ENCODE measurements around the gene CLEC20A.

The CLEC20A gene

DNA sequence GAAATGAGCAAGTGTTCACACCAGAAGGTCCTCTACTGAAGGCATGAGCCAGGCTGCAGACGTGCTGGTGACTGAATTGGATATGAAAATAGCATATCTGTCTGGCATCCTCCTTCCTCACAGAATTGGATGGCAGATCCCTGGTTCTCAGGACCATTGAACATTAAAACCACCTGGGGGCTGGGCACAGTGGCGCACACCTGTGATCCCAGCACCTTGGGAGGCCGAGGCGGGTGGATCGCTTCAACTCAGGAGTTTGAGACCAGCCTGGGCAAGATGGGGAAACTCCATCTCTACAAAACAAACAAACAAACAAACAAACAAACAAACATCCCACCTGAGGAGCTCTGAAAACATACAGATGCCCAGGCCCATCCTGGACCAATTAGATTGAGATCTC is 39.6 kb upstream of the CLEC20A start:
- no CpG with 5 or more reads among the region's 5 CpGs for WGBS, 2 donors (ENCODE audit: extremely low coverage in 2 of 2, insufficient read length in 2 of 2, insufficient replicate concordance in 1 of 2)
- no peak overlapping the region for H2BK5ac ChIP-seq (ENCODE audit: low read length)
- no peak overlapping the region for H3K18ac ChIP-seq (ENCODE audit: low read length)
- H3K14ac ChIP-seq (ENCODE audit: low read length), result no peak overlapping the region
- H3K4me3 ChIP-seq (ENCODE audit: low read length in 2 of 2), result no peak overlapping the region
- H3K4ac ChIP-seq (ENCODE audit: low read length), result no peak overlapping the region
- peaks cover 0 to 21% (median 0%) of the 10 kb centered on the region in 3 experiments for H3K27me3 ChIP-seq (ENCODE audit: control insufficient read depth in 3 of 3, insufficient read depth in 3 of 3, low read depth in 1 of 3, low read length in 3 of 3)
- H2BK120ac ChIP-seq (ENCODE audit: low read depth, low read length), result no peak overlapping the region
- no peaks in the 10 kb centered on the region for H3K9me3 ChIP-seq (replicated peaks in 1 of 2; ENCODE audit: control insufficient read depth in 2 of 2, insufficient read depth in 1 of 2, low read depth in 1 of 2, low read length in 2 of 2)
- H3K4me2 ChIP-seq (ENCODE audit: insufficient read depth, low read length, poor library complexity, severe bottlenecking), result no peak overlapping the region
- H2BK12ac ChIP-seq (ENCODE audit: low read length), result no peak overlapping the region
- H2AK5ac ChIP-seq (ENCODE audit: low read depth, low read length), result no peak overlapping the region
- peaks cover 0 to 3% of the 10 kb centered on the region in 2 donors for H3K4me1 ChIP-seq (ENCODE audit: control insufficient read depth in 2 of 2, insufficient read depth in 1 of 2, low read depth in 1 of 2, low read length in 2 of 2)
- no peak overlapping the region for H4K8ac ChIP-seq (ENCODE audit: low read depth, low read length)
- no peak overlapping the region for H4K91ac ChIP-seq (ENCODE audit: low read depth, low read length, poor library complexity)
- no peak overlapping the region for H2AFZ ChIP-seq (ENCODE audit: low read length)
- no peaks in the 10 kb centered on the region for H3K36me3 ChIP-seq (replicated peaks in 1 of 2; ENCODE audit: control insufficient read depth in 2 of 2, insufficient read depth in 2 of 2, low read length in 2 of 2)
- no peaks in the 10 kb centered on the region for H3K79me1 ChIP-seq (ENCODE audit: low read depth, low read length)
- no peak overlapping the region for H2BK15ac ChIP-seq (ENCODE audit: low read length)
- no peak overlapping the region for H3K27ac ChIP-seq (replicated peaks; ENCODE audit: low read length)
- DNase-seq (ENCODE audit: low spot score), result no peak
- no peak overlapping the region for H3K23ac ChIP-seq (ENCODE audit: low read depth, low read length, poor library complexity)
- no peak overlapping the region for H3K9ac ChIP-seq (ENCODE audit: low read depth, low read length, poor library complexity)

- Histone ChIP-seq H2AFZ (ENCODE audit: low read length) (no peak overlapping the region), H3K4me2 (ENCODE audit: insufficient read depth, low read length, poor library complexity, severe bottlenecking) (no peak overlapping the region), H3K36me3 (replicated peaks in 1 of 2; ENCODE audit: control insufficient read depth in 2 of 2, insufficient read depth in 2 of 2, low read length in 2 of 2) (no peaks in the 10 kb centered on the region), H3K9me3 (replicated peaks in 1 of 2; ENCODE audit: control insufficient read depth in 2 of 2, insufficient read depth in 1 of 2, low read depth in 1 of 2, low read length in 2 of 2) (no peaks in the 10 kb centered on the region), H2AK5ac (ENCODE audit: low read depth, low read length) (no peak overlapping the region), H4K8ac (ENCODE audit: low read depth, low read length) (no peak overlapping the region), H3K79me1 (ENCODE audit: low read depth, low read length) (no peaks in the 10 kb centered on the region), H3K4me1 (ENCODE audit: control insufficient read depth in 2 of 2, insufficient read depth in 1 of 2, low read depth in 1 of 2, low read length in 2 of 2) (peaks cover 0 to 3% of the 10 kb centered on the region in 2 donors), H3K27ac (replicated peaks; ENCODE audit: low read length) (no peak overlapping the region), H3K14ac (ENCODE audit: low read length) (no peak overlapping the region), H3K23ac (ENCODE audit: low read depth, low read length, poor library complexity) (no peak overlapping the region), H3K4ac (ENCODE audit: low read length) (no peak overlapping the region), H2BK12ac (ENCODE audit: low read length) (no peak overlapping the region), H3K18ac (ENCODE audit: low read length) (no peak overlapping the region), H3K9ac (ENCODE audit: low read depth, low read length, poor library complexity) (no peak overlapping the region), H3K27me3 (ENCODE audit: control insufficient read depth in 3 of 3, insufficient read depth in 3 of 3, low read depth in 1 of 3, low read length in 3 of 3) (peaks cover 0 to 28% (median 0%) of the 10 kb centered on the region in 3 experiments), H3K4me3 (ENCODE audit: low read length in 2 of 2) (no peak overlapping the region), H2BK5ac (ENCODE audit: low read length) (no peak overlapping the region), H2BK15ac (ENCODE audit: low read length) (no peak overlapping the region), H2BK120ac (ENCODE audit: low read depth, low read length) (no peak overlapping the region), H4K91ac (ENCODE audit: low read depth, low read length, poor library complexity) (no peak overlapping the region)
- DNase-seq (ENCODE audit: low spot score), result no peak
- WGBS, 2 donors (ENCODE audit: extremely low coverage in 2 of 2, insufficient read length in 2 of 2, insufficient replicate concordance in 1 of 2), result no CpG with 5 or more reads among the region's 9 CpGs
Measured at GRCh38 chr1:178534137-178534868, 37.5 kb upstream of the CLEC20A start.

GRCh38 chr1:178533121-178533946 is 36.6 kb upstream of the CLEC20A start:
- H2BK12ac ChIP-seq (ENCODE audit: low read length), result no peak overlapping the region
- no peak for DNase-seq (ENCODE audit: low spot score)

GRCh38 chr1:178532392-178532791 is 35.6 kb upstream of the CLEC20A start:
- WGBS, 2 donors (ENCODE audit: extremely low coverage in 2 of 2, insufficient read length in 2 of 2, insufficient replicate concordance in 1 of 2), result no CpG with 5 or more reads among the region's 13 CpGs

More at GRCh38 chr1:178533121-178533946, 36.6 kb upstream of the CLEC20A start:
- H3K9ac ChIP-seq (ENCODE audit: low read depth, low read length, poor library complexity), result no peak overlapping the region
- no CpG with 5 or more reads among the region's 9 CpGs for WGBS, 2 donors (ENCODE audit: extremely low coverage in 2 of 2, insufficient read length in 2 of 2, insufficient replicate concordance in 1 of 2)
- no peak overlapping the region for H2AFZ ChIP-seq (ENCODE audit: low read length)
- H3K4me1 ChIP-seq (ENCODE audit: control insufficient read depth in 2 of 2, insufficient read depth in 1 of 2, low read depth in 1 of 2, low read length in 2 of 2), result peaks cover 0 to 3% of the 10 kb centered on the region in 2 donors
- H3K79me1 ChIP-seq (ENCODE audit: low read depth, low read length), result no peaks in the 10 kb centered on the region
- peaks cover 0 to 28% (median 0%) of the 10 kb centered on the region in 3 experiments for H3K27me3 ChIP-seq (ENCODE audit: control insufficient read depth in 3 of 3, insufficient read depth in 3 of 3, low read depth in 1 of 3, low read length in 3 of 3)
- H3K4ac ChIP-seq (ENCODE audit: low read length), result no peak overlapping the region
- H4K8ac ChIP-seq (ENCODE audit: low read depth, low read length), result no peak overlapping the region
- no peak overlapping the region for H3K23ac ChIP-seq (ENCODE audit: low read depth, low read length, poor library complexity)
- H2AK5ac ChIP-seq (ENCODE audit: low read depth, low read length), result no peak overlapping the region
- no peak overlapping the region for H3K4me3 ChIP-seq (ENCODE audit: low read length in 2 of 2)
- no peak overlapping the region for H2BK15ac ChIP-seq (ENCODE audit: low read length)
- H2BK120ac ChIP-seq (ENCODE audit: low read depth, low read length), result no peak overlapping the region
- H4K91ac ChIP-seq (ENCODE audit: low read depth, low read length, poor library complexity), result no peak overlapping the region
- H3K9me3 ChIP-seq (replicated peaks in 1 of 2; ENCODE audit: control insufficient read depth in 2 of 2, insufficient read depth in 1 of 2, low read depth in 1 of 2, low read length in 2 of 2), result no peaks in the 10 kb centered on the region
- no peaks in the 10 kb centered on the region for H3K36me3 ChIP-seq (replicated peaks in 1 of 2; ENCODE audit: control insufficient read depth in 2 of 2, insufficient read depth in 2 of 2, low read length in 2 of 2)
- no peak overlapping the region for H3K14ac ChIP-seq (ENCODE audit: low read length)
- no peak overlapping the region for H2BK5ac ChIP-seq (ENCODE audit: low read length)
- H3K4me2 ChIP-seq (ENCODE audit: insufficient read depth, low read length, poor library complexity, severe bottlenecking), result no peak overlapping the region
- H3K18ac ChIP-seq (ENCODE audit: low read length), result no peak overlapping the region
- H3K27ac ChIP-seq (replicated peaks; ENCODE audit: low read length), result no peak overlapping the region

More at GRCh38 chr1:178532392-178532791, 35.6 kb upstream of the CLEC20A start:
- H3K18ac ChIP-seq (ENCODE audit: low read length), result no peak overlapping the region
- no peak overlapping the region for H3K9ac ChIP-seq (ENCODE audit: low read depth, low read length, poor library complexity)
- peaks cover 0 to 3% of the 10 kb centered on the region in 2 donors for H3K4me1 ChIP-seq (ENCODE audit: control insufficient read depth in 2 of 2, insufficient read depth in 1 of 2, low read depth in 1 of 2, low read length in 2 of 2)
- no peaks in the 10 kb centered on the region for H3K9me3 ChIP-seq (replicated peaks in 1 of 2; ENCODE audit: control insufficient read depth in 2 of 2, insufficient read depth in 1 of 2, low read depth in 1 of 2, low read length in 2 of 2)
- H3K14ac ChIP-seq (ENCODE audit: low read length), result no peak overlapping the region
- peak; percentile 80 for DNase-seq (ENCODE audit: low spot score)
- no peak overlapping the region for H4K91ac ChIP-seq (ENCODE audit: low read depth, low read length, poor library complexity)
- peak overlapping the region; percentile 81 for H2AFZ ChIP-seq (ENCODE audit: low read length)
- no peak overlapping the region for H3K27ac ChIP-seq (replicated peaks; ENCODE audit: low read length)
- no peak overlapping the region for H4K8ac ChIP-seq (ENCODE audit: low read depth, low read length)
- no peaks in the 10 kb centered on the region for H3K36me3 ChIP-seq (replicated peaks in 1 of 2; ENCODE audit: control insufficient read depth in 2 of 2, insufficient read depth in 2 of 2, low read length in 2 of 2)
- H2AK5ac ChIP-seq (ENCODE audit: low read depth, low read length), result no peak overlapping the region
- no peaks in the 10 kb centered on the region for H3K79me1 ChIP-seq (ENCODE audit: low read depth, low read length)
- no peak overlapping the region for H2BK120ac ChIP-seq (ENCODE audit: low read depth, low read length)
- H2BK12ac ChIP-seq (ENCODE audit: low read length), result no peak overlapping the region
- H3K23ac ChIP-seq (ENCODE audit: low read depth, low read length, poor library complexity), result no peak overlapping the region
- H3K4ac ChIP-seq (ENCODE audit: low read length), result no peak overlapping the region
- H3K27me3 ChIP-seq (ENCODE audit: control insufficient read depth in 3 of 3, insufficient read depth in 3 of 3, low read depth in 1 of 3, low read length in 3 of 3), result peaks cover 0 to 34% (median 0%) of the 10 kb centered on the region in 3 experiments
- no peak overlapping the region for H3K4me2 ChIP-seq (ENCODE audit: insufficient read depth, low read length, poor library complexity, severe bottlenecking)
- H3K4me3 ChIP-seq (ENCODE audit: low read length in 2 of 2), result no peak overlapping the region
- no peak overlapping the region for H2BK15ac ChIP-seq (ENCODE audit: low read length)
- H2BK5ac ChIP-seq (ENCODE audit: low read length), result no peak overlapping the region

All from neuronal stem cell (in vitro differentiated cells).